ENCODE measurements around the gene SLTM.
A peak's percentile ranks its signal among the peaks of the same experiment; 100 is the strongest.
"Not testable (repeated sequence)": the region's sequence is repeated elsewhere in the genome, so short reads cannot be mapped to it uniquely, and the experiment has no call there.

Gene SLTM

GRCh38 chr15:58900631-58901030 is 32.8 kb downstream of the SLTM start:
- no peak overlapping the region for H3K4me3 ChIP-seq (ENCODE audit: control insufficient read depth, low read depth, low read length)
- DNase-seq (ENCODE audit: low read depth): no peak
- no peak for TF ChIP-seq CTCF (conservative IDR thresholded peaks at IDR 0.05; ENCODE audit: control insufficient read depth, insufficient read depth, low read depth, low read length)

GRCh38 chr15:58898150-58898680 is 35.3 kb downstream of the SLTM start:
- no peak overlapping the region for H3K4me3 ChIP-seq (ENCODE audit: control insufficient read depth, low read depth, low read length)
- TF ChIP-seq CTCF (conservative IDR thresholded peaks at IDR 0.05; ENCODE audit: control insufficient read depth, insufficient read depth, low read depth, low read length): no peak
- no peak for DNase-seq (ENCODE audit: low read depth)

GRCh38 chr15:58889363-58889762 is 44.1 kb downstream of the SLTM start:
- H3K4me3 ChIP-seq (ENCODE audit: control insufficient read depth, low read depth, low read length): no peak overlapping the region
- no peak for TF ChIP-seq CTCF (conservative IDR thresholded peaks at IDR 0.05; ENCODE audit: control insufficient read depth, insufficient read depth, low read depth, low read length)
- peak; percentile 33 for DNase-seq (ENCODE audit: low read depth)

- no peak for DNase-seq (ENCODE audit: low read depth)
- no peak overlapping the region for H3K4me3 ChIP-seq (ENCODE audit: control insufficient read depth, low read depth, low read length)
- TF ChIP-seq CTCF (conservative IDR thresholded peaks at IDR 0.05; ENCODE audit: control insufficient read depth, insufficient read depth, low read depth, low read length): no peak
Observed at GRCh38 chr15:58886921-58887320, 46.6 kb downstream of the SLTM start.

GRCh38 chr15:58883926-58884325 is 49.6 kb downstream of the SLTM start:
- DNase-seq (ENCODE audit: low read depth): not testable (repeated sequence)

GRCh38 chr15:58882243-58882642 is 51.2 kb downstream of the SLTM start:
- no peak for DNase-seq (ENCODE audit: low read depth)
- no peak for TF ChIP-seq CTCF (conservative IDR thresholded peaks at IDR 0.05; ENCODE audit: control insufficient read depth, insufficient read depth, low read depth, low read length)
- no peak overlapping the region for H3K4me3 ChIP-seq (ENCODE audit: control insufficient read depth, low read depth, low read length)

More at GRCh38 chr15:58883926-58884325, 49.6 kb downstream of the SLTM start:
- H3K4me3 ChIP-seq (ENCODE audit: control insufficient read depth, low read depth, low read length): not testable (repeated sequence)

- no peak overlapping the region for H3K4me3 ChIP-seq (ENCODE audit: control insufficient read depth, low read depth, low read length)
- TF ChIP-seq CTCF (conservative IDR thresholded peaks at IDR 0.05; ENCODE audit: control insufficient read depth, insufficient read depth, low read depth, low read length): no peak
- no peak for DNase-seq (ENCODE audit: low read depth)
Observed at GRCh38 chr15:58880320-58880719, 53.2 kb downstream of the SLTM start.

All from fibroblast of mammary gland (primary cell).